GM12874 (cell line): ENCODE results near the gene DDX50.
A peak's percentile ranks its signal among the peaks of the same experiment; 100 is the strongest.

Experiments used
- TF ChIP-seq, protein P1 (sequence below): IDR thresholded peaks from 2 replicates; pipeline ENCODE4 v1.5.1; 2011; ENCODE audit warnings: low read depth, mild to moderate bottlenecking, control low read depth, low read length, moderate library complexity; ENCODE audit not compliant: insufficient read depth

The DDX50 gene

DNA sequence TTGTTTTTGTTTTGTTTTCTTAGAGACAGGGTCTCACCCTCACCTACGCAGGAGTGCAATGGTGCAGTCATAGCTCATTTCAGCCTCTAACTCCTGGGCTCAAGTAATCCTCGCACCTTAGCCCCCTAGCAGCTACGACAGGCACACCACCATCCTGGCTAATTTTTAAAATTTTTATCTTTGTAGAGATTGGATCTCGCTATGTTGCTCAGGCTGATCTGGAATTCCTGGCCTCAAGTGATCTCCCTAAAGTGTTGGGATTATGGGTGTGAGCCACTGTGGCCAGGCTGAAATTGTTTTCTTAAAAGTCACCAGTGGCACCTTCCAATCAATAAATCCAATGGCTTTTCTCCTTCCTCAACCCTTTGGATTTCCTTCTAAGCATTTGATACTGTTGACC is 20.9 kb upstream of the DDX50 start:
- TF ChIP-seq, protein P1, sequence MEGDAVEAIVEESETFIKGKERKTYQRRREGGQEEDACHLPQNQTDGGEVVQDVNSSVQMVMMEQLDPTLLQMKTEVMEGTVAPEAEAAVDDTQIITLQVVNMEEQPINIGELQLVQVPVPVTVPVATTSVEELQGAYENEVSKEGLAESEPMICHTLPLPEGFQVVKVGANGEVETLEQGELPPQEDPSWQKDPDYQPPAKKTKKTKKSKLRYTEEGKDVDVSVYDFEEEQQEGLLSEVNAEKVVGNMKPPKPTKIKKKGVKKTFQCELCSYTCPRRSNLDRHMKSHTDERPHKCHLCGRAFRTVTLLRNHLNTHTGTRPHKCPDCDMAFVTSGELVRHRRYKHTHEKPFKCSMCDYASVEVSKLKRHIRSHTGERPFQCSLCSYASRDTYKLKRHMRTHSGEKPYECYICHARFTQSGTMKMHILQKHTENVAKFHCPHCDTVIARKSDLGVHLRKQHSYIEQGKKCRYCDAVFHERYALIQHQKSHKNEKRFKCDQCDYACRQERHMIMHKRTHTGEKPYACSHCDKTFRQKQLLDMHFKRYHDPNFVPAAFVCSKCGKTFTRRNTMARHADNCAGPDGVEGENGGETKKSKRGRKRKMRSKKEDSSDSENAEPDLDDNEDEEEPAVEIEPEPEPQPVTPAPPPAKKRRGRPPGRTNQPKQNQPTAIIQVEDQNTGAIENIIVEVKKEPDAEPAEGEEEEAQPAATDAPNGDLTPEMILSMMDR, result no peak

DNA sequence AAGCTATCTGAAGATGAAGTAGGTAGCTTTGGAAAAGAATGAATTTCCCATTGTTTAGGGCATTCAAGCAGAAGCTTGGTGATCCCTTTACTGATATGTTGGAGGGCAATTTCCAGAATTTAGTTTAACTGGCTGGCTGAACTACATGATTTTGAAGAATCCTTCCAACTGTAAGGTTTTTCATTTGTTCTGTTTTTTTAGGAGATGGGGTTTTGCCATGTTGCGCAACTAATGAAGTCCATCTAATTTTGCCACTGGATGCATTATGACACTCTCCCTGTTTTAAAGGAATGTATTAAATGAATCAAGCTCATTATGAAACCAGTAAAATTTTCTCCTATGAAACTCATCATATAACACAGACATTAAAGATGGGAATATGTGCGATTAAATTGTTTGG is 6.1 kb upstream of the DDX50 start:
- TF ChIP-seq, protein P1, result no peak

DNA sequence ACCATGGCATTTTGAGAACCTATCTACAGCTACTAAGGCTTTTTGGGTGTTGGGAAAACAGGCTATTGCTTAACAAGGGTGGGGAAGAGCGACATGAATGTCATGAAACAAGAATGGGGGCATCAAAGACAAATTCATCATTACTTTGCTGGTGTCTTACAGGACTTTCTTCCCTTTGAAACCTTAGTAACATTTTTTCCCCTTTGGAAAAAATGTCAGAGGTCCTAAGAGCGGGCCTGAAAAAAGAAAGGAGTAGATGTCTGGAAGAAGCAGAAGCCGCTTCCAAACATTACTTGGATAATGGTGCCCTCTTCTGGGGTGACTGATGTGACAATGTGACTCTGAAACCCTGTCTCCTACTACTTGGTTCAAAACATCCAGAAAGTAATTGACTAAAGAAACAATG is 3.8 kb upstream of the DDX50 start:
- TF ChIP-seq, protein P1, result 0 out of 2 replicates have a peak, but pooled peaks have one; percentile 29

DNA sequence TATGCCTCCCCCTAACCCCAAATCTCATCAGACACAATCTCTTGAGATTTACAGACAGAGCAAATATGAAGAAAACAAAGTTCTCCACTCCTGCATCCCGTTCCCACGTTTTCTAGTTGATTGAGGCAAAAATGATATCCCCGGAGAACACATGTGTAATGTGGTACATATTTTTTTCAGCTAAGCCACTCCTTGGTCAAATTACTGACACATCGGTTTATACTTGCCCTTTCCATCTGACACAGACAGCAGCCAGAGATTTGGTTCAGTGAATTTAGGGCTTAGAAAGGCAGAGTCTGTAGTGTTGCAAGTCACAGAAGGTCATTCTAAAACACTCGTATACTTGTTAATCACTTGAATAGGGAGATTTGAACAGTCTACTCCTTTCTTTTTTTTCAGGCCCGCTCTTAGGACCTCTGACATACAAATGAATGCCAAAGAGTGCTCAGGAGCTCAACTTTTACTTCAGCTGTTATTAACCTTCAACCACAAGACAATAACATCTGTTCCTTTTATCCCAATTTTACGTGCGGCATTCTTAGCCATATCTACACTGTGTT is 1.8 kb upstream of the DDX50 start:
- TF ChIP-seq, protein P1, result no peak

DNA sequence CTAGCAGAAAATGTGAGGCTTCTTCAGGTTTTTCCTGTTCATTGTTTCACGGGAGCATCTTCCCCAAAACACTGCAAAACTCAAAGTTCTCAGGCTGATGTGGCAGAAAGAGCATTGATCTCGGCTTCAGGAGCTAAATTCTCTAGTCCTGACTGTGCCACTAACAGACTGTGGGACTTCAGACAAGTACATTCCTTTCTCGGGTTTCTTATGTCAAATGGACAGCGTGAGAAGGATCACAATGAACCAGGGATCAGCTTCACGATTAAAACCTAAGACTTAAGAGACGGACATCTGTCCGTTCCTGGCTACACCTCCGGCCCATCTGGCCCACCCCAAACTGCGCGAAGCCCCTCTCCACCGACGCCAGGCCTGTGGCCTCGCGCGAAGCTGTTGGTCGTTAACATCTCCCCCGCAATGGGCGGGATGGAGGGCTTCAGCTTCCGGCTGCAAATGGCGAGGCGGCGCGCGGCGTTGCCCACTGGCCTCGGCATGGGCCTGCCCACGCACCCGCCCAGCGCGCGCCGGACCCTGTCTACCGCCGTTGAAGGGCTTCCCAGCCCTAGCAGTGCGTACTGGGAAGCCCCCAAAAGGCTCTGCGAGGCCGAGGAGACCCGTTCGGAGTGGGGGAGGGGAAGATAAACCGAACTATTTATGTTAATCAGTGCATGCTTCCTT is 549 bp upstream of the DDX50 start:
- TF ChIP-seq, protein P1, result no peak

DNA sequence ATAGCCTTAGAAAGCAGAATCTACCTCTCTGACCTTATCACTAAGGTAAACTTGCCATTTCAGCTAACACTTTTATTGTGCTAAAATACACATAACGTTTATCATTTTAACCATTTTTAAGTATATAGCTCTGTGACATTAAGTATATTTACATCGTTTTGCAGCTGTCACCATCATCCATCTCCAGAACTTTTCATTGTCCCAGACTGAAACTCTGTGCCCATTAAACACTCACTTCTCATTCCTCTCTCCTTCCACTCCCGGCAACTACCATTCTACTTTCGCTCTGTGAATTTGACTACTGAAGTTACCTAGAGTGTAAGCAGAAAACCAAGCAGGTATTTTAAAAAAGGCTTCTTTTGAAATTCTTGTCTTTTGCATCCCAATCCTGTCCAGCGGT is 1.3 kb downstream of the DDX50 start:
- TF ChIP-seq, protein P1, result no peak

DNA sequence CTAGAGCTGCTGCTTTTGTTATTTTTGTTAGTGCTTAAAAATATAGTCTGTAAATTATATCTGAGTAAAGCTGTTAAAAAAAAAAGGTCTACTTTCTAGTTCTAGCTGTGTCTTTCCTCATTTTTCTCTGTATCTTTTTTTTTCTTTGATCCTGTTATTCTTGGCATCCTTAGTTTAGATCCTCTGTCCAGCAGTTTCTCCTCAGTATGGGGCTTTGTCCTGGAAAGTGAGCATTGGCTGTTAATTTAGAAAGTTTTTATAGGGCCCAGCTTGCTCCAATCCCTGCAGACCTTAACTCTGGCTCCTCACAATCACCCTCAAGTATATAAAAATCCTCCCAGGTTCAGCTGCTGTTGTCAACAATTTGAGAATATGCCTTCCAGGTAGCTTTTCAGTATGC is 23.5 kb downstream of the DDX50 start:
- TF ChIP-seq, protein P1, result no peak

DNA sequence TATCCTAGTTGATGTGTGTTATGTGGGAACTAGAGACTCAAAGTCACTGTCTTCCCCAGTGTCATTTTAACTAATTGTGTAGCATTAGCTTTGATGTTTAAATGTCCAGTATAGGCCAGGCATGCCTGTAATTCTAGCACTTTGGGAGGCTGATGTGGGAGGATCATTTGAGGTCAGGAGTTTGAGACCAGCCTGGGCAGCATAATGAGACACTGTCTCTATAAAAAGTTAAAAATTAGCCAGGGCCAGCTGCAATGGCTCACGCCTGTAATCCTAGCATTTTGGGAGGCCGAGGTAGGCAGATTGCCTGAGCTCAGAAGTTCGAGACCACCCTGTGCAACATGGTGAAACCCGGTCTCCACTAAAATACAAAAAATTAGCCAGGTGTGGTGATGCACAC is 24.4 kb downstream of the DDX50 start:
- TF ChIP-seq, protein P1, result no peak
